HepG2 (cell line): ENCODE measurements around the gene KCTD15. TPM values are rescaled to one million over a fixed set of nuclear protein-coding genes. Genes with fewer than 3 reads are reported as not detected.

ENCODE experiments used
- AGO2 ChIP-seq: fragments of 200-400 bp; formaldehyde crosslinking; optimal IDR thresholded peaks from 2 replicates; pipeline ENCODE3; 2017; ENCODE audit warnings: mild to moderate bottlenecking, low read depth, low read length, moderate library complexity
- ARNT2 ChIP-seq: sonication (generic); formaldehyde crosslinking; IDR thresholded peaks from 2 replicates; pipeline ENCODE4 v1.8.0; 2022; ENCODE audit warnings: mild to moderate bottlenecking, low read depth, missing genetic modification reagents, moderate library complexity
- DMAP1 ChIP-seq: IDR thresholded peaks from 2 replicates; pipeline ENCODE4 v1.6.1; 2016
- EEA1 ChIP-seq: sonication (generic); formaldehyde crosslinking; IDR thresholded peaks from 2 replicates; pipeline ENCODE4 v1.5.1; 2020; ENCODE audit warnings: mild to moderate bottlenecking, missing genetic modification reagents, borderline replicate concordance
- HNRNPLL ChIP-seq: fragments of 200-400 bp; formaldehyde crosslinking; IDR thresholded peaks from 2 replicates; pipeline ENCODE4 v1.6.1; 2017; ENCODE audit warnings: mild to moderate bottlenecking, low read depth, low read length; ENCODE audit not compliant: poor library complexity, severe bottlenecking
- KDM1A ChIP-seq: IDR thresholded peaks from 2 replicates; pipeline ENCODE4 v1.6.1; 2016; ENCODE audit warnings: missing compliant biosample characterization
- MAZ ChIP-seq, 2 experiments: sonication (generic) in 1 of 2; formaldehyde crosslinking in 1 of 2; IDR thresholded peaks; 2 replicates each; pipeline versions ENCODE4 v1.5.0 to v1.6.1; 2012 to 2020; ENCODE audit warnings: low read depth in 2 of 2, mild to moderate bottlenecking in 2 of 2, borderline replicate concordance in 1 of 2, improper control_type of control experiment in 1 of 2, low read length in 1 of 2, missing genetic modification reagents in 1 of 2, moderate library complexity in 1 of 2
- MBD4 ChIP-seq: IDR thresholded peaks from 2 replicates; pipeline ENCODE4 v1.6.1; 2012; ENCODE audit warnings: low read length, inconsistent platforms, borderline replicate concordance
- MEF2D ChIP-seq: sonication (generic); formaldehyde crosslinking; IDR thresholded peaks from 2 replicates; pipeline ENCODE4 v1.5.1; 2020; ENCODE audit warnings: mild to moderate bottlenecking, missing genetic modification reagents
- NAIF1 ChIP-seq: sonication (generic); formaldehyde crosslinking; IDR thresholded peaks from 2 replicates; pipeline ENCODE4 v1.5.0; 2020; ENCODE audit warnings: mild to moderate bottlenecking, missing genetic modification reagents, borderline replicate concordance
- TCF7 ChIP-seq: sonication (generic); IDR thresholded peaks from 2 replicates; pipeline ENCODE4 v1.6.1; 2016; ENCODE audit warnings: antibody characterized with exemption, low read depth
- ZNF329 ChIP-seq: sonication (generic); formaldehyde crosslinking; IDR thresholded peaks from 2 replicates; pipeline ENCODE4 v1.9.0; 2021; ENCODE audit warnings: low read depth, mild to moderate bottlenecking, missing genetic modification reagents
- ZNF556 ChIP-seq: sonication (generic); formaldehyde crosslinking; IDR thresholded peaks from 2 replicates; pipeline ENCODE4 v1.4.0; 2020; ENCODE audit warnings: mild to moderate bottlenecking, missing genetic modification reagents, borderline replicate concordance
- ZNF607 ChIP-seq: sonication (generic); formaldehyde crosslinking; IDR thresholded peaks from 2 replicates; pipeline ENCODE4 v1.5.1; 2020; ENCODE audit warnings: missing genetic modification reagents, mild to moderate bottlenecking, borderline replicate concordance
- ZNF816 ChIP-seq: sonication (generic); formaldehyde crosslinking; IDR thresholded peaks from 2 replicates; pipeline ENCODE4 v1.8.0; 2022; ENCODE audit warnings: missing genetic modification reagents, mild to moderate bottlenecking, borderline replicate concordance
- polyA plus RNA-seq, 8 experiments: library from polyadenylated mRNA; depleted of rRNA in 3 of 8; stranded (reverse) in 7 of 8; unstranded in 1 of 8; fragments of >200 nt; fragmentation: Illumina TruSeq in 4 of 8; extraction: Trizol in 4 of 8; gene quantifications; 2 replicates each; pipeline versions ENCODE4 v1.2.1 to v1.2.3, GENCODE V29; 2011 to 2016; ENCODE audit warnings: low read depth in 4 of 8, missing spikeins in 1 of 8, mixed read lengths in 1 of 8; ENCODE audit not compliant: insufficient read depth in 1 of 8
- total RNA-seq, 5 experiments: library from RNA; depleted of rRNA; stranded (reverse); fragments of >200 nt; fragmentation: Illumina TruSeq; extraction: Trizol; gene quantifications; 2 replicates each; pipeline ENCODE4 v1.2.3, GENCODE V29; 2016; ENCODE audit warnings: low read depth in 1 of 5
- TF ChIP-seq, protein P1 (sequence below): sonication (generic); formaldehyde crosslinking; IDR thresholded peaks from 2 replicates; pipeline ENCODE4 v1.4.0; 2020; ENCODE audit warnings: mild to moderate bottlenecking, missing genetic modification reagents
- TF ChIP-seq, protein P2 (sequence below): sonication (generic); formaldehyde crosslinking; IDR thresholded peaks from 2 replicates; pipeline ENCODE4 v1.9.0; 2022; ENCODE audit warnings: low read depth, missing genetic modification reagents
- TF ChIP-seq, protein P3 (sequence below): sonication (generic); formaldehyde crosslinking; conservative IDR thresholded peaks from 2 replicates; pipeline ENCODE4 v1.4.0; 2020; ENCODE audit warnings: missing genetic modification reagents
- TF ChIP-seq, protein P4 (sequence below): sonication (generic); formaldehyde crosslinking; IDR thresholded peaks from 2 replicates; pipeline ENCODE4 v1.4.0; 2020; ENCODE audit warnings: missing genetic modification reagents, borderline replicate concordance
- TF ChIP-seq, protein P5 (sequence below): sonication (generic); formaldehyde crosslinking; IDR thresholded peaks from 2 replicates; pipeline ENCODE4 v1.4.0; 2020; ENCODE audit warnings: missing genetic modification reagents, low read depth, mild to moderate bottlenecking, borderline replicate concordance

The KCTD15 gene
- total and polyA plus RNA-seq, 2 of the 13 experiments (the other 11 are each of a cell fraction or from before 2014, with no cell fraction given): 13.2 to 16.7 TPM

DNA sequence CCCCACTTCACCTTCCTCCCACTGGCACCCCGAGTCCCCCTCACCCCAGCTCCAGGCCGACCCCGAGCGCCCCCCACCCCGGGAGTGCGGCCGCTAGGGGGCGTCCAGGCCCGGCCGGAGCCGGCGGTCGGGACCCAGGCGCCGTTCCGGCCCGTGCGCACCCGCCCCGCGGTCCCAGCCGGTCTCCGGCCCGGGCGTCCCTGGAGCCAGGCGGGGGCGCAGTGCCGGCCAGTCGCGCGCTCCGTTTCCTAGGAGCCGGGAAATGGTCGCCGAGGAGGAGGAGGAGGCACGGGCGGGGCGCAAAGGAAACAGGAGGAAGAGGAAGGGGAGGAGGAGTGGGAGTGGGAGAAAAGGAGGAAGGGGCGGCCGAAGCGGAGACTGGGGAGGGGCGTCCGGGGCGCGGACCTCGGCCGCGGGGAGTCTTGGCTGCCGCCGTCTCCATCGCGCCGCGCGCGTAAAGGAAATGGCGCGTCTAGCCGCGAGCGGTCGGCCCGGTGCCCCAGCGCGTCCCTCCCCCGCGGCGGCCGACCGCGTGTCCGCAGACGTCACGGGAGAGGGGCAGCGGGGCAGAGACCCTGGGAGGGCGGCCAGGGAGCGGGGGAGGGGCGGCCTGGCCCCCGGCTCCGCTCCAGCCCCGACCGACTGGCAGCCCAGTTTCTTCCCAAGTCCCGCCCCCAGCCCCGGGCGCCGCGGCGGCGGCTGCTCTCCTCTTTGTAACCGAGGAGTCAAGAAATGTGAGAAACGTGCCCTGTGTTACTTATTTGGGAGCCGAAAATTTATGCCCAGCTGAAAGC is 1.1 kb upstream of the KCTD15 start (continued):
- TF ChIP-seq, protein P1, sequence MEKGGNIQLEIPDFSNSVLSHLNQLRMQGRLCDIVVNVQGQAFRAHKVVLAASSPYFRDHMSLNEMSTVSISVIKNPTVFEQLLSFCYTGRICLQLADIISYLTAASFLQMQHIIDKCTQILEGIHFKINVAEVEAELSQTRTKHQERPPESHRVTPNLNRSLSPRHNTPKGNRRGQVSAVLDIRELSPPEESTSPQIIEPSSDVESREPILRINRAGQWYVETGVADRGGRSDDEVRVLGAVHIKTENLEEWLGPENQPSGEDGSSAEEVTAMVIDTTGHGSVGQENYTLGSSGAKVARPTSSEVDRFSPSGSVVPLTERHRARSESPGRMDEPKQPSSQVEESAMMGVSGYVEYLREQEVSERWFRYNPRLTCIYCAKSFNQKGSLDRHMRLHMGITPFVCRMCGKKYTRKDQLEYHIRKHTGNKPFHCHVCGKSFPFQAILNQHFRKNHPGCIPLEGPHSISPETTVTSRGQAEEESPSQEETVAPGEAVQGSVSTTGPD (CRISPR knock-in tag): no peak
- TF ChIP-seq AGO2: peak; percentile 79
- TF ChIP-seq ZNF556 (CRISPR knock-in tag): no peak
- peak; percentile 79 for TF ChIP-seq HNRNPLL
- no peak for TF ChIP-seq ZNF607 (CRISPR knock-in tag)
- TF ChIP-seq, protein P2, sequence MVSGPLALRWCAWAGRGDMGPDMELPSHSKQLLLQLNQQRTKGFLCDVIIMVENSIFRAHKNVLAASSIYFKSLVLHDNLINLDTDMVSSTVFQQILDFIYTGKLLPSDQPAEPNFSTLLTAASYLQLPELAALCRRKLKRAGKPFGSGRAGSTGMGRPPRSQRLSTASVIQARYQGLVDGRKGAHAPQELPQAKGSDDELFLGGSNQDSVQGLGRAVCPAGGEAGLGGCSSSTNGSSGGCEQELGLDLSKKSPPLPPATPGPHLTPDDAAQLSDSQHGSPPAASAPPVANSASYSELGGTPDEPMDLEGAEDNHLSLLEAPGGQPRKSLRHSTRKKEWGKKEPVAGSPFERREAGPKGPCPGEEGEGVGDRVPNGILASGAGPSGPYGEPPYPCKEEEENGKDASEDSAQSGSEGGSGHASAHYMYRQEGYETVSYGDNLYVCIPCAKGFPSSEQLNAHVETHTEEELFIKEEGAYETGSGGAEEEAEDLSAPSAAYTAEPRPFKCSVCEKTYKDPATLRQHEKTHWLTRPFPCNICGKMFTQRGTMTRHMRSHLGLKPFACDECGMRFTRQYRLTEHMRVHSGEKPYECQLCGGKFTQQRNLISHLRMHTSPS (CRISPR knock-in tag): no peak
- TF ChIP-seq, protein P3, sequence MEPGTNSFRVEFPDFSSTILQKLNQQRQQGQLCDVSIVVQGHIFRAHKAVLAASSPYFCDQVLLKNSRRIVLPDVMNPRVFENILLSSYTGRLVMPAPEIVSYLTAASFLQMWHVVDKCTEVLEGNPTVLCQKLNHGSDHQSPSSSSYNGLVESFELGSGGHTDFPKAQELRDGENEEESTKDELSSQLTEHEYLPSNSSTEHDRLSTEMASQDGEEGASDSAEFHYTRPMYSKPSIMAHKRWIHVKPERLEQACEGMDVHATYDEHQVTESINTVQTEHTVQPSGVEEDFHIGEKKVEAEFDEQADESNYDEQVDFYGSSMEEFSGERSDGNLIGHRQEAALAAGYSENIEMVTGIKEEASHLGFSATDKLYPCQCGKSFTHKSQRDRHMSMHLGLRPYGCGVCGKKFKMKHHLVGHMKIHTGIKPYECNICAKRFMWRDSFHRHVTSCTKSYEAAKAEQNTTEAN (CRISPR knock-in tag): no peak
- peak; percentile 59; the same call in 1 of the 2 replicates for TF ChIP-seq EEA1 (CRISPR knock-in tag)
- peak; percentile 40 for TF ChIP-seq ARNT2 (CRISPR knock-in tag)
- no peak for TF ChIP-seq TCF7
- peak; percentile 71; the same call in 1 of the 2 replicates for TF ChIP-seq ZNF816
- TF ChIP-seq, protein P4, sequence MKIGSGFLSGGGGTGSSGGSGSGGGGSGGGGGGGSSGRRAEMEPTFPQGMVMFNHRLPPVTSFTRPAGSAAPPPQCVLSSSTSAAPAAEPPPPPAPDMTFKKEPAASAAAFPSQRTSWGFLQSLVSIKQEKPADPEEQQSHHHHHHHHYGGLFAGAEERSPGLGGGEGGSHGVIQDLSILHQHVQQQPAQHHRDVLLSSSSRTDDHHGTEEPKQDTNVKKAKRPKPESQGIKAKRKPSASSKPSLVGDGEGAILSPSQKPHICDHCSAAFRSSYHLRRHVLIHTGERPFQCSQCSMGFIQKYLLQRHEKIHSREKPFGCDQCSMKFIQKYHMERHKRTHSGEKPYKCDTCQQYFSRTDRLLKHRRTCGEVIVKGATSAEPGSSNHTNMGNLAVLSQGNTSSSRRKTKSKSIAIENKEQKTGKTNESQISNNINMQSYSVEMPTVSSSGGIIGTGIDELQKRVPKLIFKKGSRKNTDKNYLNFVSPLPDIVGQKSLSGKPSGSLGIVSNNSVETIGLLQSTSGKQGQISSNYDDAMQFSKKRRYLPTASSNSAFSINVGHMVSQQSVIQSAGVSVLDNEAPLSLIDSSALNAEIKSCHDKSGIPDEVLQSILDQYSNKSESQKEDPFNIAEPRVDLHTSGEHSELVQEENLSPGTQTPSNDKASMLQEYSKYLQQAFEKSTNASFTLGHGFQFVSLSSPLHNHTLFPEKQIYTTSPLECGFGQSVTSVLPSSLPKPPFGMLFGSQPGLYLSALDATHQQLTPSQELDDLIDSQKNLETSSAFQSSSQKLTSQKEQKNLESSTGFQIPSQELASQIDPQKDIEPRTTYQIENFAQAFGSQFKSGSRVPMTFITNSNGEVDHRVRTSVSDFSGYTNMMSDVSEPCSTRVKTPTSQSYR: peak; percentile 77; the same call in 1 of the 2 replicates
- no peak for TF ChIP-seq MBD4
- TF ChIP-seq DMAP1 (CRISPR knock-in tag): peak; percentile 54
- TF ChIP-seq MAZ (IDR thresholded peaks at IDR 0.05; ENCODE audit: borderline replicate concordance, low read depth, low read length): peak; percentile 69
- TF ChIP-seq MAZ (CRISPR knock-in tag; IDR thresholded peaks at IDR 0.05; ENCODE audit: low read depth): peak; percentile 91; the same call in 1 of the 2 replicates
- TF ChIP-seq NAIF1 (CRISPR knock-in tag): no peak
- no peak for TF ChIP-seq KDM1A
- no peak for TF ChIP-seq MEF2D (CRISPR knock-in tag)
- TF ChIP-seq, protein P5, sequence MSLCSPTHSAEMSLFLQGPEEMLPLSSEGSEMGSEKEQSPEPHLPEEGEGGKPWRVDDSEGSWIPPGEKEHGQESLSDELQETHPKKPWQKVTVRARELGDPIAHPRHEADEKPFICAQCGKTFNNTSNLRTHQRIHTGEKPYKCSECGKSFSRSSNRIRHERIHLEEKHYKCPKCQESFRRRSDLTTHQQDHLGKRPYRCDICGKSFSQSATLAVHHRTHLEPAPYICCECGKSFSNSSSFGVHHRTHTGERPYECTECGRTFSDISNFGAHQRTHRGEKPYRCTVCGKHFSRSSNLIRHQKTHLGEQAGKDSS (CRISPR knock-in tag): 0 out of 2 replicates have a peak, but pooled peaks have one; percentile 61
- TF ChIP-seq ZNF329 (CRISPR knock-in tag): peak; percentile 28; the same call in 1 of the 2 replicates
